Measurements from ENCODE around the gene POLR2M. TPM values are rescaled to one million over a fixed set of nuclear protein-coding genes. Genes with fewer than 3 reads are reported as not detected.

The POLR2M gene
- total RNA-seq, 1 donor, result 71.7 TPM

GRCh38 chr15:57698243-57698642, 8.3 kb upstream of the POLR2M start:
- no peak overlapping the region for H3K4me3 ChIP-seq (ENCODE audit: low read depth, low read length)
- TF ChIP-seq CTCF (IDR thresholded peaks at IDR 0.05; ENCODE audit: insufficient read depth, low read depth, low read length), result no peak
- DNase-seq (ENCODE audit: low read depth), result no peak

GRCh38 chr15:57698991-57699390, 7.5 kb upstream of the POLR2M start:
- H3K4me3 ChIP-seq (ENCODE audit: low read depth, low read length), result no peak overlapping the region
- no peak for TF ChIP-seq CTCF (IDR thresholded peaks at IDR 0.05; ENCODE audit: insufficient read depth, low read depth, low read length)
- DNase-seq (ENCODE audit: low read depth), result no peak

DNA sequence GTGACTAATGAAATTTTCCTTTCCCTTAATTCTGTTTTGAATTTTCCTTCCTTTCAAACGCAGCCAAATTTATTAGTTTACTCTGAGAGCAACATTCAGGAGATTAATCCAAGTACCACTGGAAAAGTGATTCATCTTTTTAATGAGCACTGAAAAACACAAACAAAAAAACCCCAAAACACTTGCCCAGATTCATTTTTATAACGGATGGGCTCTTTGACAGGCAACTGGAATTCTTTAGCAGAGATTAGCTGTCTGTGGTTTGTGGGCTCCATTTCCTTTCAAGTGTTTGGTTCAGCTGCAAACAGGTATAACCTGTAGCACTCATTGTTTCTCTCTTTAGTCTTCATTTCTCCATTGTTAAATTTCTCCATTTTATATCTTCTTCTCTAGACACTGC, 3.1 kb upstream of the POLR2M start:
- peak; percentile 71 for DNase-seq (ENCODE audit: low read depth)
- no peak overlapping the region for H3K4me3 ChIP-seq (ENCODE audit: low read depth, low read length)
- TF ChIP-seq CTCF (IDR thresholded peaks at IDR 0.05; ENCODE audit: insufficient read depth, low read depth, low read length), result no peak

DNA sequence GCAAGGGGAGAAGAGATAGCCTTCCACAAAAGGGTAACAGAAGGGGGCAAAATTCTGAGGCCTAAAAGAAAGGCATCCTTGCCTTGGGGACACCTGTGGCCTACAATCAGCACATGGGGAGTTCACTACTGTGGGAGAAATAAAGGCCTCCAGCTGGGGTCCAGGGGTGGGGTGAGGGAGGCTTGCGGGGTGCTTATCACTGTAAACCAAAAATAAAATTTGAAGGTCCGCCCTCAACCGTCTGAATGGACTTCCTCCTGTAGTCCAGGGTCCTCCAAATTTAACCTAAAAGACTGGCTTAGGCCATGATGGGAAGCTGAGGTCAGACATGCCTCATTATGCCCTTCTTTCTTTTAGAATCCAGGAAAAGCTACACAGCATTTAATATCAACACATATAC, 2.1 kb upstream of the POLR2M start:
- H3K4me3 ChIP-seq (ENCODE audit: low read depth, low read length), result no peak overlapping the region
- TF ChIP-seq CTCF (IDR thresholded peaks at IDR 0.05; ENCODE audit: insufficient read depth, low read depth, low read length), result no peak
- no peak for DNase-seq (ENCODE audit: low read depth)

GRCh38 chr15:57705746-57706404, 639 bp upstream of the POLR2M start:
- TF ChIP-seq CTCF (IDR thresholded peaks at IDR 0.05; ENCODE audit: insufficient read depth, low read depth, low read length), result no peak
- peak overlapping the region; percentile 99 for H3K4me3 ChIP-seq (ENCODE audit: low read depth, low read length)
- DNase-seq (ENCODE audit: low read depth), result no peak

- no peak for TF ChIP-seq CTCF (IDR thresholded peaks at IDR 0.05; ENCODE audit: insufficient read depth, low read depth, low read length)
- peak; percentile 67 for DNase-seq (ENCODE audit: low read depth)
- peak overlapping the region; percentile 99 for H3K4me3 ChIP-seq (ENCODE audit: low read depth, low read length)
Observed at GRCh38 chr15:57708047-57708446, 1.5 kb downstream of the POLR2M start.

DNA sequence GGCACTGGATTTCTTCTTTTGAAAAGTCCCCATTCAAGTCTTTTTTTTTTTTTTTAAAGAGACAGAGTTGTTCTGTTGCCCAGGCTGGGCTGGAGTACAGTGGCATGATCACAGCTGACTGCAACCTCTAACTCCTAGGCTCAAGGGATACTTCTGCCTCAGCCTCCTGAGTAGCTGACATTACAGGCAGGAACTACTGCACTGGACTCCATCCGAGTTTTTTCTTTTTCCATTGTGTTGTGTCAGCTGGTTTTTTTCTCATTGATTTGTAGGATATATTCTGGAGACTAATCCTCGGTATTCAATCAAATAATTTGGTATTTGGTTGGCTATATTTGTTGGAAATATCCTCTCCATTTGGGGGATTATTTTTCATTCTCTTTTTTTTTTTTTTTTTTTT, 11.8 kb downstream of the POLR2M start:
- no peak for DNase-seq (ENCODE audit: low read depth)
- no peak for TF ChIP-seq CTCF (IDR thresholded peaks at IDR 0.05; ENCODE audit: insufficient read depth, low read depth, low read length)
- H3K4me3 ChIP-seq (ENCODE audit: low read depth, low read length), result no peak overlapping the region
